H9 (cell line): ENCODE results near the gene PLA2G2E. TPM values are rescaled to one million over a fixed set of nuclear protein-coding genes. Genes with fewer than 3 reads are reported as not detected.

Experiments
- DNase-seq: peaks from one replicate; pipeline ENCODE4 v3.0.0-alpha.2; 2017
- H2AFZ ChIP-seq: one replicate; pipeline ENCODE4 v1.6.1; 2013; ENCODE audit warnings: mild to moderate bottlenecking, low read length, control low read depth, moderate library complexity
- H2AK5ac ChIP-seq: 2 replicates; pipeline ENCODE4 v1.6.1; 2013; ENCODE audit warnings: low read length, control low read depth, mixed read lengths; ENCODE audit not compliant: insufficient read length
- H2BK120ac ChIP-seq: one replicate; pipeline ENCODE4 v1.6.1; 2013; ENCODE audit warnings: low read depth, mild to moderate bottlenecking, low read length, control low read depth, inconsistent platforms; ENCODE audit not compliant: poor library complexity, severe bottlenecking
- H2BK12ac ChIP-seq: 2 replicates; pipeline ENCODE4 v1.6.1; 2013; ENCODE audit warnings: low read length, control low read depth, mixed read lengths, low read depth; ENCODE audit not compliant: insufficient read length
- H2BK15ac ChIP-seq: 2 replicates; pipeline ENCODE4 v1.6.1; 2013; ENCODE audit warnings: low read depth, low read length, control low read depth
- H2BK20ac ChIP-seq: one replicate; pipeline ENCODE4 v1.6.1; 2013; ENCODE audit warnings: low read depth, mild to moderate bottlenecking, low read length, control low read depth, inconsistent platforms; ENCODE audit not compliant: poor library complexity, severe bottlenecking
- H2BK5ac ChIP-seq: 2 replicates; pipeline ENCODE4 v1.6.1; 2013; ENCODE audit warnings: low read length, control low read depth, mixed read lengths; ENCODE audit not compliant: insufficient read length
- H3K14ac ChIP-seq: 2 replicates; pipeline ENCODE4 v1.6.1; 2013; ENCODE audit warnings: low read length, control low read depth; ENCODE audit not compliant: insufficient read depth
- H3K18ac ChIP-seq: 2 replicates; pipeline ENCODE4 v1.6.1; 2013; ENCODE audit warnings: low read depth, mild to moderate bottlenecking, mixed read lengths, low read length, control low read depth; ENCODE audit not compliant: insufficient read length
- H3K23ac ChIP-seq: 2 replicates; pipeline ENCODE4 v1.6.1; 2013; ENCODE audit warnings: low read length, control low read depth, mixed read lengths, low read depth; ENCODE audit not compliant: insufficient read length
- H3K23me2 ChIP-seq: 2 replicates; pipeline ENCODE4 v1.6.1; 2013; ENCODE audit warnings: low read depth, mild to moderate bottlenecking, mixed read lengths, low read length, control low read depth; ENCODE audit not compliant: insufficient read length, poor library complexity, severe bottlenecking
- H3K27ac ChIP-seq: 2 replicates; pipeline ENCODE4 v1.5.1; 2013; ENCODE audit warnings: low read length, control low read depth, mixed read lengths, low read depth; ENCODE audit not compliant: insufficient read length
- H3K27me3 ChIP-seq: 2 replicates; pipeline ENCODE4 v1.6.1; 2013; ENCODE audit warnings: low read length, control low read depth, inconsistent platforms; ENCODE audit not compliant: insufficient read depth
- H3K4ac ChIP-seq: 2 replicates; pipeline ENCODE4 v1.6.1; 2013; ENCODE audit warnings: low read depth, mild to moderate bottlenecking, control low read depth, inconsistent platforms, low read length, moderate library complexity
- H3K4me1 ChIP-seq: 2 replicates; pipeline ENCODE4 v1.6.1; 2013; ENCODE audit warnings: low read length, control low read depth, inconsistent platforms; ENCODE audit not compliant: insufficient read depth
- H3K4me2 ChIP-seq: 2 replicates; pipeline ENCODE4 v1.6.1; 2013; ENCODE audit warnings: low read length, control low read depth, mixed read lengths; ENCODE audit not compliant: insufficient read length, insufficient read depth
- H3K56ac ChIP-seq: 2 replicates; pipeline ENCODE4 v1.6.1; 2013; ENCODE audit warnings: low read depth, mild to moderate bottlenecking, mixed read lengths, low read length, control low read depth; ENCODE audit not compliant: insufficient read length
- H3K79me1 ChIP-seq: 2 replicates; pipeline ENCODE4 v1.6.1; 2013; ENCODE audit warnings: low read depth, mild to moderate bottlenecking, moderate library complexity, low read length, control low read depth, inconsistent platforms; ENCODE audit not compliant: insufficient read depth, poor library complexity, severe bottlenecking
- H3K79me2 ChIP-seq: 2 replicates; pipeline ENCODE4 v1.6.1; 2013; ENCODE audit warnings: low read length, control low read depth, inconsistent platforms; ENCODE audit not compliant: insufficient read depth
- H3K9ac ChIP-seq: 2 replicates; pipeline ENCODE4 v1.6.1; 2013; ENCODE audit warnings: low read length, control low read depth, mixed read lengths; ENCODE audit not compliant: insufficient read length; ENCODE audit errors: extremely low read depth
- H3K9me3 ChIP-seq: one replicate; pipeline ENCODE4 v1.6.1; 2013; ENCODE audit warnings: low read depth, low read length, inconsistent platforms; ENCODE audit not compliant: control insufficient read depth
- H3T11ph ChIP-seq: one replicate; pipeline ENCODE4 v1.6.1; 2013; ENCODE audit warnings: mild to moderate bottlenecking, low read length, control low read depth, inconsistent platforms
- H4K20me1 ChIP-seq: one replicate; pipeline ENCODE4 v1.6.1; 2013; ENCODE audit not compliant: control insufficient read depth, insufficient read length, insufficient read depth
- H4K5ac ChIP-seq: 2 replicates; pipeline ENCODE4 v1.6.1; 2013; ENCODE audit warnings: low read depth, mild to moderate bottlenecking, mixed read lengths, low read length, control low read depth; ENCODE audit not compliant: insufficient read length
- H4K8ac ChIP-seq: replicated peaks from 2 replicates; pipeline ENCODE4 v1.6.1; 2013; ENCODE audit warnings: low read length, control low read depth, mixed read lengths, low read depth; ENCODE audit not compliant: insufficient read length
- H4K91ac ChIP-seq: 2 replicates; pipeline ENCODE4 v1.6.1; 2013; ENCODE audit warnings: low read depth, mild to moderate bottlenecking, moderate library complexity, mixed read lengths, low read length, control low read depth; ENCODE audit not compliant: insufficient read length
- H3K27ac Mint-ChIP-seq, 3 experiments: 2 replicates in 2 of 3; 3 replicates in 1 of 3; pipeline ENCODE4 v1.8.0; 2020 to 2021; ENCODE audit warnings: mixed read lengths in 3 of 3, mild to moderate bottlenecking in 1 of 3, moderate library complexity in 1 of 3
- H3K27me3 Mint-ChIP-seq: 2 replicates; pipeline ENCODE4 v1.8.0; 2021; ENCODE audit warnings: low read depth, mild to moderate bottlenecking, moderate library complexity, mixed read lengths
- H3K36me3 Mint-ChIP-seq, 3 experiments: 2 replicates in 2 of 3; 3 replicates in 1 of 3; pipeline ENCODE4 v1.8.0; 2020 to 2021; ENCODE audit warnings: low read depth in 3 of 3, mixed read lengths in 3 of 3; ENCODE audit not compliant: insufficient read depth in 1 of 3
- H3K4me1 Mint-ChIP-seq, 2 experiments: 2 replicates each; pipeline ENCODE4 v1.8.0; 2020; ENCODE audit warnings: mixed read lengths in 2 of 2
- H3K4me3 Mint-ChIP-seq, 2 experiments: 2 replicates in 1 of 2; 3 replicates in 1 of 2; pipeline ENCODE4 v1.8.0; 2020 to 2021; ENCODE audit warnings: mild to moderate bottlenecking in 2 of 2, mixed read lengths in 2 of 2, moderate library complexity in 1 of 2
- H3K9me3 Mint-ChIP-seq, 2 experiments: 2 replicates in 1 of 2; 3 replicates in 1 of 2; pipeline ENCODE4 v1.8.0; 2020; ENCODE audit warnings: mild to moderate bottlenecking in 2 of 2, mixed read lengths in 2 of 2, moderate library complexity in 1 of 2
- WGBS: extraction: QIAGEN DNeasy Blood & Tissue Kit; methylation state at CpG from one replicate; pipeline ENCODE4 v1.1.7; 2013; ENCODE audit warnings: missing lambda C conversion rate, low lambda C conversion rate, mixed read lengths; ENCODE audit not compliant: insufficient read length; ENCODE audit errors: extremely low coverage; 5-methylcytosine and 5-hydroxymethylcytosine counted together
- total RNA-seq: library from RNA; stranded (reverse); gene quantifications from 2 replicates; pipeline ENCODE4 v1.2.1, GENCODE V29; 2021
- TF ChIP-seq, protein P1 (sequence below): fragments of 200-600 bp; sonication (generic); conservative IDR thresholded peaks from 3 replicates; pipeline ENCODE4 v1.8.0; 2021; ENCODE audit warnings: antibody characterized with exemption, mild to moderate bottlenecking

The PLA2G2E gene
- total RNA-seq, 1 experiment from 2014 or later = not detected

DNA sequence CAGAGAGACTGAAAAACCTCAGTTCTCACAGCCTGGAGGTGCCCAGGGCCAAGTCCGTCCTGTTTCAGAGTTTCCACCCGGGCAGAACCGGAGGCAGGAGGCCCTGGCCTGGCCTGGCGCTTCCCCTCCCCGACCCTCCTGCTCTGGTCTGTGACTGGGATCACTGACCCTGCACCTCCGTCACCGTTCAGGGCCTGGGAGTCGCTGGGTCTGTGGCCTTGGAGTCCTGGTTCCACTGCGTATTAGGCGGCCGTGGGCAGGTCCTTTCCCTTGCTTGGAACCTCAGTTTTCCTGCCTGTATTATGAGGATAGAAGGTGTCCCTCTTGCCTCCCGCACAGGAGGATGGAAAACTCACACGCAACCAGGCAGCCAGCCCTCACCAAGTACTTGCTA, 533 bp upstream of the PLA2G2E start:
- TF ChIP-seq, protein P1, sequence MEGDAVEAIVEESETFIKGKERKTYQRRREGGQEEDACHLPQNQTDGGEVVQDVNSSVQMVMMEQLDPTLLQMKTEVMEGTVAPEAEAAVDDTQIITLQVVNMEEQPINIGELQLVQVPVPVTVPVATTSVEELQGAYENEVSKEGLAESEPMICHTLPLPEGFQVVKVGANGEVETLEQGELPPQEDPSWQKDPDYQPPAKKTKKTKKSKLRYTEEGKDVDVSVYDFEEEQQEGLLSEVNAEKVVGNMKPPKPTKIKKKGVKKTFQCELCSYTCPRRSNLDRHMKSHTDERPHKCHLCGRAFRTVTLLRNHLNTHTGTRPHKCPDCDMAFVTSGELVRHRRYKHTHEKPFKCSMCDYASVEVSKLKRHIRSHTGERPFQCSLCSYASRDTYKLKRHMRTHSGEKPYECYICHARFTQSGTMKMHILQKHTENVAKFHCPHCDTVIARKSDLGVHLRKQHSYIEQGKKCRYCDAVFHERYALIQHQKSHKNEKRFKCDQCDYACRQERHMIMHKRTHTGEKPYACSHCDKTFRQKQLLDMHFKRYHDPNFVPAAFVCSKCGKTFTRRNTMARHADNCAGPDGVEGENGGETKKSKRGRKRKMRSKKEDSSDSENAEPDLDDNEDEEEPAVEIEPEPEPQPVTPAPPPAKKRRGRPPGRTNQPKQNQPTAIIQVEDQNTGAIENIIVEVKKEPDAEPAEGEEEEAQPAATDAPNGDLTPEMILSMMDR = no peak
- peaks cover 2% of the 10 kb centered on the region for H3K27me3 Mint-ChIP-seq
- WGBS = no CpG with 5 or more reads among the region's 13 CpGs
- H2AFZ ChIP-seq = no peak overlapping the region
- H2BK12ac ChIP-seq = no peak overlapping the region
- no peak overlapping the region for H3K56ac ChIP-seq
- H3K4me1 ChIP-seq = no peaks in the 10 kb centered on the region
- no peaks in the 10 kb centered on the region for H4K20me1 ChIP-seq
- no peaks in the 10 kb centered on the region for H3K23me2 ChIP-seq
- H3K4me3 Mint-ChIP-seq = no peak overlapping the region
- no peak overlapping the region for H3K4ac ChIP-seq
- no peak overlapping the region for H3K9ac ChIP-seq
- peaks cover 0 to 2% (median 0%) of the 10 kb centered on the region in 3 experiments; a peak in 1 of 7 replicates for H3K36me3 Mint-ChIP-seq
- H4K8ac ChIP-seq = no peak overlapping the region
- H4K5ac ChIP-seq = no peak overlapping the region
- no peak overlapping the region for H3K27ac Mint-ChIP-seq
- no peak overlapping the region for H2BK120ac ChIP-seq
- H2AK5ac ChIP-seq = no peak overlapping the region
- no peak overlapping the region for H2BK20ac ChIP-seq
- H3K9me3 ChIP-seq = no peaks in the 10 kb centered on the region
- H3K79me2 ChIP-seq = no peaks in the 10 kb centered on the region
- no peak overlapping the region for H2BK5ac ChIP-seq
- DNase-seq = no peak
- H3K4me1 Mint-ChIP-seq = peaks cover 5 to 14% of the 10 kb centered on the region in 2 experiments
- no peaks in the 10 kb centered on the region for H3K9me3 Mint-ChIP-seq
- H2BK15ac ChIP-seq = no peak overlapping the region
- no peak overlapping the region for H3K4me2 ChIP-seq
- H3K23ac ChIP-seq = no peak overlapping the region
- H3K18ac ChIP-seq = no peak overlapping the region
- H3K27ac ChIP-seq = no peak overlapping the region
- no peaks in the 10 kb centered on the region for H3K27me3 ChIP-seq
- H4K91ac ChIP-seq = no peak overlapping the region
- H3T11ph ChIP-seq = no peak overlapping the region
- H3K79me1 ChIP-seq = no peaks in the 10 kb centered on the region
- H3K14ac ChIP-seq = no peak overlapping the region
